Measurements from ENCODE around the gene MYH13. TPM values are rescaled to one million over a fixed set of nuclear protein-coding genes. Genes with fewer than 3 reads are reported as not detected.
A peak's percentile ranks its signal among the peaks of the same experiment; 100 is the strongest.

MYH13 gene
- total and polyA plus RNA-seq, 9 donors, result not detected

DNA sequence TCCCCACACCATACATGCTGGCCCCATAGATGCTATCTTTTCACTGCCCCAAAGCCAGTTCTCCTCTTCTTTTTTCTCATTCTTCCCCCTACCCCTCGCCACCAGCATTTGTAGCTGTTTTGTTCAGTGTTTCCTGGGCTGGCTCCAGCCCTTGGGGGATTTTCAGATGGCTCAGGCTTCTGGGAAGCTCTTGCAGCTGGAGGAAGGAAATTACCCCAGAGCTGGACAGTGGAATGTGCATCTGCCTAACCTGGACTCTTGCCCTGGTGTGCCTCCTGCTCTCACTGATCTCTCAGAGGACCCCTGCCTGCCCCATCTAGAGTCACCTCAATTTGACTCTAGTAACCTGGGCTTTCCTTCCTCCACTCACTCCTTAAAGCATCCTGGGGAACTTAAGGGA, 82.8 kb downstream of the MYH13 start:
- intact Hi-C loops (cut with DNase I), result no loop called here
- 22 to 32% (median 24%) methylated on average over 1 of the region's 1 CpG for WGBS, 3 donors
- Histone ChIP-seq H3K36me3 (no peaks in the 10 kb centered on the region), H3K27ac (no peak overlapping the region), H3K9me3 (no peaks in the 10 kb centered on the region), H3K4me3 (no peak overlapping the region), H3K4me1 (ENCODE audit: insufficient read depth) (peaks cover 3% of the 10 kb centered on the region), H3K27me3 (no peaks in the 10 kb centered on the region)
- TF ChIP-seq, protein P1, sequence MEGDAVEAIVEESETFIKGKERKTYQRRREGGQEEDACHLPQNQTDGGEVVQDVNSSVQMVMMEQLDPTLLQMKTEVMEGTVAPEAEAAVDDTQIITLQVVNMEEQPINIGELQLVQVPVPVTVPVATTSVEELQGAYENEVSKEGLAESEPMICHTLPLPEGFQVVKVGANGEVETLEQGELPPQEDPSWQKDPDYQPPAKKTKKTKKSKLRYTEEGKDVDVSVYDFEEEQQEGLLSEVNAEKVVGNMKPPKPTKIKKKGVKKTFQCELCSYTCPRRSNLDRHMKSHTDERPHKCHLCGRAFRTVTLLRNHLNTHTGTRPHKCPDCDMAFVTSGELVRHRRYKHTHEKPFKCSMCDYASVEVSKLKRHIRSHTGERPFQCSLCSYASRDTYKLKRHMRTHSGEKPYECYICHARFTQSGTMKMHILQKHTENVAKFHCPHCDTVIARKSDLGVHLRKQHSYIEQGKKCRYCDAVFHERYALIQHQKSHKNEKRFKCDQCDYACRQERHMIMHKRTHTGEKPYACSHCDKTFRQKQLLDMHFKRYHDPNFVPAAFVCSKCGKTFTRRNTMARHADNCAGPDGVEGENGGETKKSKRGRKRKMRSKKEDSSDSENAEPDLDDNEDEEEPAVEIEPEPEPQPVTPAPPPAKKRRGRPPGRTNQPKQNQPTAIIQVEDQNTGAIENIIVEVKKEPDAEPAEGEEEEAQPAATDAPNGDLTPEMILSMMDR (IDR thresholded peaks at IDR 0.05), result no peak
- TF ChIP-seq EP300 (IDR thresholded peaks at IDR 0.05), result no peak
- no peak for TF ChIP-seq POLR2A (IDR thresholded peaks at IDR 0.05)
- peak in 1 of 5 donors; percentile 23 for DNase-seq

DNA sequence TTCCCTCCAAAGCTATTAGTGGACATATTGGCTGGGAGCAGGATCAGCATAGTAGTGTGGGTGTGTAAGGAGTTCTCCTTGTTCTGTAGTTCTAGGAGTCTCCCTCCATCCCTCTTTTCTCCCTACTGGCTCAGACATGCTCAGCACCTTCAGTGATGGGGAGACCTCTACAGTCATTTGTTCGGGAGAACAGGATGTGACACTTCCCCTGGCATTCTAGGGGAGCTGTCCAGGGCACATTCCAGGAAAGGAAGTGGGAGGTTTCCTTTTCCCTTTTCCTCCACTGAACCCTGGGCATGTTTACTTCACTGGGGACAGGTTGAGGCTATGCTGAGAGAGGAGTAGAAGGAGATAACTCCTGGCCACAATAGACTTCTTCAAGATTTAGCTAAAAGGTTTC, 86.5 kb downstream of the MYH13 start:
- no peaks in the 10 kb centered on the region for H3K27me3 ChIP-seq
- no peak overlapping the region for H3K4me3 ChIP-seq
- intact Hi-C loops (cut with DNase I), result no loop called here
- no peaks in the 10 kb centered on the region for H3K9me3 ChIP-seq
- no peak for DNase-seq
- H3K4me1 ChIP-seq (ENCODE audit: insufficient read depth), result no peaks in the 10 kb centered on the region
- TF ChIP-seq EP300 (IDR thresholded peaks at IDR 0.05) (no peak), POLR2A (IDR thresholded peaks at IDR 0.05) (no peak)
- 3 to 14% (median 7%) methylated on average over 1 of the region's 1 CpG for WGBS, 3 donors
- H3K27ac ChIP-seq, result no peak overlapping the region
- H3K36me3 ChIP-seq, result no peaks in the 10 kb centered on the region

- H3K36me3 ChIP-seq, result no peaks in the 10 kb centered on the region
- no peak overlapping the region for H3K27ac ChIP-seq
- no peaks in the 10 kb centered on the region for H3K27me3 ChIP-seq
- WGBS, 3 donors, result 66 to 83% (median 80%) methylated on average over 8 of the region's 8 CpGs
- DNase-seq, result no peak
- intact Hi-C loops (cut with DNase I), result no loop called here
- H3K4me3 ChIP-seq, result no peak overlapping the region
- no peaks in the 10 kb centered on the region for H3K4me1 ChIP-seq (ENCODE audit: insufficient read depth)
- no peak for TF ChIP-seq EP300 (IDR thresholded peaks at IDR 0.05)
- H3K9me3 ChIP-seq, result no peaks in the 10 kb centered on the region
Observed at GRCh38 chr17:10285896-10286295, 86.9 kb downstream of the MYH13 start.

GRCh38 chr17:10280068-10280467, 92.7 kb downstream of the MYH13 start:
- Histone ChIP-seq H3K4me1 (ENCODE audit: insufficient read depth) (no peaks in the 10 kb centered on the region), H3K27me3 (no peaks in the 10 kb centered on the region), H3K4me3 (no peak overlapping the region), H3K9me3 (no peaks in the 10 kb centered on the region), H3K36me3 (no peaks in the 10 kb centered on the region), H3K27ac (no peak overlapping the region)
- no peak for DNase-seq
- intact Hi-C loops (cut with DNase I), result no loop called here
- WGBS, 3 donors, result 82 to 89% (median 87%) methylated on average over 1 of the region's 1 CpG
- no peak for TF ChIP-seq POLR2A (IDR thresholded peaks at IDR 0.05)
- TF ChIP-seq, protein P1 (IDR thresholded peaks at IDR 0.05), result no peak
- no peak for TF ChIP-seq EP300 (IDR thresholded peaks at IDR 0.05)

GRCh38 chr17:10278218-10278617, 94.6 kb downstream of the MYH13 start:
- Histone ChIP-seq H3K9me3 (no peaks in the 10 kb centered on the region), H3K27me3 (no peaks in the 10 kb centered on the region), H3K4me1 (ENCODE audit: insufficient read depth) (no peaks in the 10 kb centered on the region), H3K36me3 (no peaks in the 10 kb centered on the region), H3K27ac (no peak overlapping the region), H3K4me3 (no peak overlapping the region)
- TF ChIP-seq EP300 (IDR thresholded peaks at IDR 0.05) (no peak), POLR2A (IDR thresholded peaks at IDR 0.05) (no peak)
- WGBS, 3 donors, result 38 to 52% (median 49%) methylated on average over 3 of the region's 3 CpGs
- intact Hi-C loops (cut with DNase I), result no loop called here
- DNase-seq, result no peak

- intact Hi-C loops (cut with DNase I), result no loop called here
- Histone ChIP-seq H3K36me3 (no peaks in the 10 kb centered on the region), H3K27me3 (no peaks in the 10 kb centered on the region), H3K9me3 (no peaks in the 10 kb centered on the region), H3K4me3 (no peak overlapping the region), H3K4me1 (ENCODE audit: insufficient read depth) (no peaks in the 10 kb centered on the region), H3K27ac (no peak overlapping the region)
- no peak for DNase-seq
- TF ChIP-seq, protein P1 (IDR thresholded peaks at IDR 0.05), result no peak
- TF ChIP-seq POLR2A (IDR thresholded peaks at IDR 0.05) (no peak), EP300 (IDR thresholded peaks at IDR 0.05) (no peak)
- WGBS, 3 donors, result 65 to 90% (median 74%) methylated on average over 3 of the region's 3 CpGs
Observed at GRCh38 chr17:10276436-10276835, 96.4 kb downstream of the MYH13 start.
